Endothelial cell of umbilical vein (primary cell): ENCODE data around the gene TAGLN. TPM values are rescaled to one million over a fixed set of nuclear protein-coding genes. Genes with fewer than 3 reads are reported as not detected.

ENCODE experiments used
- BruUV-seq: library from RNA; stranded (reverse); fragments of 400-500 nt; replicated peaks from 2 replicates; lab custom pipeline; 2021; lab: Mats Ljungman, UMichigan
- CTCF ChIA-PET: fragments of 300-600, 350-600 bp; sonication (Branson Sonifier 250); formaldehyde crosslinking; loops from one replicate; lab custom pipeline; 2021; ENCODE audit warnings: antibody characterized with exemption, inconsistent platforms; lab: Charles Lee
- POLR2A ChIA-PET: fragments of 300-600, 350-600 bp; sonication (Branson Sonifier 250); formaldehyde crosslinking; loops from one replicate; lab custom pipeline; 2021; ENCODE audit warnings: antibody characterized with exemption, inconsistent platforms; lab: Charles Lee
- DNase-seq: peaks from one replicate; pipeline ENCODE4 v3.0.0-alpha.2; 2011; ENCODE audit warnings: low read depth, low spot score
- FAIRE-seq: peaks from 2 replicates; lab custom pipeline; 2011; peaks lifted over from hg19 to GRCh38; lab: Jason Lieb, UNC
- H2AFZ ChIP-seq: 2 replicates; pipeline ENCODE4 v1.6.0; 2012; ENCODE audit warnings: low read depth, low read length, control low read depth, inconsistent platforms
- H3K27ac ChIP-seq: 2 replicates; pipeline ENCODE4 v1.5.1; 2011; ENCODE audit warnings: low read depth, mild to moderate bottlenecking, control low read depth, low read length, moderate library complexity; ENCODE audit not compliant: insufficient read depth
- H3K27me3 ChIP-seq, 2 experiments: 2 replicates each; pipeline versions ENCODE4 v1.6.0 to v1.6.1; 2011; ENCODE audit warnings: low read length in 2 of 2, mixed read lengths in 1 of 2; ENCODE audit not compliant: control insufficient read depth in 2 of 2, insufficient read depth in 2 of 2
- H3K36me3 ChIP-seq, 2 experiments: 2 replicates in 1 of 2; 3 replicates in 1 of 2; pipeline ENCODE4 v1.5.1; 2011; ENCODE audit warnings: low read length in 2 of 2, mild to moderate bottlenecking in 1 of 2, moderate library complexity in 1 of 2; ENCODE audit not compliant: control insufficient read depth in 2 of 2, insufficient read depth in 2 of 2; ENCODE audit errors: extremely low read depth in 1 of 2
- H3K4me1 ChIP-seq: 3 replicates; pipeline ENCODE4 v1.5.1; 2011; ENCODE audit warnings: mild to moderate bottlenecking, low read length; ENCODE audit not compliant: control insufficient read depth, insufficient read depth; ENCODE audit errors: extremely low read depth
- H3K4me2 ChIP-seq: 2 replicates; pipeline ENCODE4 v1.6.1; 2011; ENCODE audit warnings: low read length, control low read depth, mixed read lengths; ENCODE audit not compliant: insufficient read depth
- H3K4me3 ChIP-seq, 3 experiments: fragments of 200-600 bp in 1 of 3; sonication (generic), shearing (Covaris generic) in 1 of 3; replicated peaks in 1 of 3; 2 replicates each; pipeline ENCODE4 v1.5.1; 2011 to 2016; ENCODE audit warnings: control low read depth in 3 of 3, low read length in 3 of 3, mild to moderate bottlenecking in 2 of 3, inconsistent platforms in 1 of 3, low read depth in 1 of 3, moderate library complexity in 1 of 3; ENCODE audit not compliant: insufficient read depth in 1 of 3
- H3K79me2 ChIP-seq: 2 replicates; pipeline ENCODE4 v1.6.0; 2012; ENCODE audit warnings: low read length, inconsistent platforms; ENCODE audit not compliant: control insufficient read depth, insufficient read depth
- H3K9ac ChIP-seq: replicated peaks from 2 replicates; pipeline ENCODE3; 2011; ENCODE audit warnings: low read length, control low read depth; ENCODE audit not compliant: insufficient read depth; ENCODE audit errors: extremely low read depth
- H3K9me1 ChIP-seq: replicated peaks from 3 replicates; pipeline ENCODE4 v1.6.0; 2011; ENCODE audit warnings: mild to moderate bottlenecking, low read length; ENCODE audit not compliant: control insufficient read depth, insufficient read depth; ENCODE audit errors: extremely low read depth
- H3K9me3 ChIP-seq: replicated peaks from 2 replicates; pipeline ENCODE4 v1.5.1; 2012; ENCODE audit warnings: low read length, inconsistent platforms; ENCODE audit not compliant: control insufficient read depth, insufficient read depth
- H4K20me1 ChIP-seq: replicated peaks from 2 replicates; pipeline ENCODE3; 2011; ENCODE audit warnings: mild to moderate bottlenecking, low read length; ENCODE audit not compliant: control insufficient read depth, insufficient read depth; ENCODE audit errors: extremely low read depth
- EZH2 ChIP-seq: IDR thresholded peaks from 2 replicates; pipeline ENCODE4 v1.6.1; 2012; ENCODE audit warnings: borderline replicate concordance, low read depth, mild to moderate bottlenecking, moderate library complexity, low read length, inconsistent platforms; ENCODE audit not compliant: severe bottlenecking
- FOS ChIP-seq: IDR thresholded peaks from 2 replicates; pipeline ENCODE4 v1.6.1; 2011; ENCODE audit warnings: mild to moderate bottlenecking, low read length, moderate library complexity, borderline replicate concordance; ENCODE audit not compliant: insufficient read depth
- GATA2 ChIP-seq: IDR thresholded peaks from 2 replicates; pipeline ENCODE4 v1.7.0; 2011; ENCODE audit warnings: low read depth, mild to moderate bottlenecking, moderate library complexity, mixed read lengths, low read length; ENCODE audit not compliant: insufficient read length, insufficient read depth
- JUN ChIP-seq: IDR thresholded peaks from 2 replicates; pipeline ENCODE4 v1.6.1; 2011; ENCODE audit warnings: borderline replicate concordance, low read depth; ENCODE audit not compliant: insufficient read length, insufficient read depth
- MYC ChIP-seq: IDR thresholded peaks from one replicate; pipeline ENCODE4 v1.6.1; 2011; ENCODE audit warnings: mild to moderate bottlenecking, low read depth, low read length
- POLR2A ChIP-seq: IDR thresholded peaks from 2 replicates; pipeline ENCODE4 v1.6.1; 2012; ENCODE audit warnings: low read depth, mild to moderate bottlenecking, control low read depth, low read length
- POLR2AphosphoS5 ChIP-seq: IDR thresholded peaks from 2 replicates; pipeline ENCODE4 v1.6.1; 2012; ENCODE audit warnings: low read depth, mild to moderate bottlenecking, control low read depth, low read length, moderate library complexity; ENCODE audit not compliant: insufficient read depth
- dilution Hi-C: fragments of 300-500 bp; cut with MboI; formaldehyde crosslinking; loops from one replicate; pipeline ENCODE4 v1.15.0; 2019; ENCODE audit warnings: low sequenced_read_pairs; ENCODE audit not compliant: extremely low pct_ligation_motif_present
- intact Hi-C: fragments of 100-400 bp; cut with micrococcal nuclease; formaldehyde crosslinking; loops from one replicate; pipeline ENCODE4 v1.10.0; 2022
- polyA plus RNA-seq, 4 experiments: library from polyadenylated mRNA; depleted of rRNA in 3 of 4; stranded (reverse) in 3 of 4; unstranded in 1 of 4; fragments of >200 nt; gene quantifications; 2 replicates each; pipeline versions ENCODE4 v1.2.1 to v1.2.3, GENCODE V29; 2011 to 2012; ENCODE audit warnings: missing spikeins in 1 of 4
- total RNA-seq: library from RNA; stranded (reverse); gene quantifications from 2 replicates; pipeline ENCODE4 v1.2.3, GENCODE V29; 2021
- TF ChIP-seq, protein P1 (sequence below): IDR thresholded peaks from 2 replicates; pipeline ENCODE4 v1.6.1; 2011; ENCODE audit not compliant: insufficient read depth, insufficient read length
- TF ChIP-seq, protein P2 (sequence below), 2 donors: IDR thresholded peaks; 1 replicate in 1 of 2; 2 replicates in 1 of 2; pipeline ENCODE4 v1.5.1; 2011; ENCODE audit warnings: low read length in 2 of 2, mild to moderate bottlenecking in 2 of 2, moderate library complexity in 2 of 2, control low read depth in 1 of 2, inconsistent platforms in 1 of 2, low read depth in 1 of 2; ENCODE audit not compliant: insufficient read depth in 1 of 2; ENCODE audit errors: extremely low read depth in 1 of 2

The TAGLN gene
- total and polyA plus RNA-seq, 2 donors (not counting 3 experiments of a cell fraction or from before 2014, with no cell fraction given) = 20.8 to 113 TPM

DNA sequence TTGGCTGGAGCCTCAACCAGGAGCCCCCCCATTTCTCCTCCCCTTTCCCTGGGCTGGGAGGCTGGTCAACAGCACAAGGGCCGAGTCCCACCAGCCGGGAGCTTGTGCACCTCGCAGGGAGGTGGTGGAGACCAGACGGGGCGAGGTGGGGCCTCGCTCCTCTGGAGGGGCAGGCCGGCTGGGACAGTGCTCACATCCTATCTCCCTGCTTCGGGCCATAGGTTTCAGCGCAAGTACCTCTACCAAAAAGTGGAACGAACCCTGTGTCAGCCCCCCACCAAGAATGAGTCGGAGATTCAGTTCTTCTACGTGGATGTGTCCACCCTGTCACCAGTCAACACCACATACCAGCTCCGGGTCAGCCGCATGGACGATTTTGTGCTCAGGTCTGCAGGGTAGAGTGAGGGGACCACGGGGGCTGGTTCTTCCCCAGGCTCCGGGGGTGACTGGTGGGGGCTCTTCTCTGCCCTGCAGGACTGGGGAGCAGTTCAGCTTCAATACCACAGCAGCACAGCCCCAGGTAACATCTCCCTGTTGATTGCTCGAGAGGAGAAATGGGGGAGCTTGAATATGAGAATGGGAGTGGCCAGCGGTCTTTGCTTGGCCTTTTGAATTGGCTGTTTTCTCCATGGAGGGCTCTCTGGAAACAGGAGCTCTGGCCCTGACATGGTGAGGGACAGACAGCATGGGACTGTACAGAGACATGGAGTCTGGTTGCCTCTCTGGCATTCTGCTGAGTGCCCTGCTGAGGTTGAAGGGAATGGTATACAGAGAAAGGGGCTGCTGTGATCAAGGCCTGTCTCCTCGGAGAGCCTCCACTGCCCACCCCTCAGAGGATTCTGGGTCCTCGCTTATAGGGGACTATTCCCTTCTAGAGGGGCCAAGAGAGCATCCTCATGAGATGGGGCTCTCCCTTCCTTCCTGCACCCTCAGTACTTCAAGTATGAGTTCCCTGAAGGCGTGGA is 17.3 kb upstream of the TAGLN start:
- no TSS peak for BruUV-seq
- POLR2A ChIA-PET = interaction anchor here (1.1 kb wide), 1 partner anchor 45 kb away, joined by 3 read pairs; no protein-coding TSS in a partner anchor
- intact Hi-C loops = loop anchor here (1.0 kb wide), 2 partner anchors 44 to 49 kb away; no protein-coding TSS in a partner anchor

More for the DNA sequence above, 17.3 kb upstream of the TAGLN start:
- dilution Hi-C loops = no loop called here
- H3K36me3 ChIP-seq = peaks cover 0 to 5% of the 10 kb centered on the region in 2 experiments
- no peak overlapping the region for H3K4me3 ChIP-seq
- CTCF ChIA-PET = interaction anchor here (0.9 to 5.8 kb wide), 12 partner anchors 9 to 302 kb away, joined by 3 to 90 read pairs (median 5); partner anchors contain the start of genes PAFAH1B2, PCSK7 and RNF214
- no peaks in the 10 kb centered on the region for H3K9me1 ChIP-seq
- no peaks in the 10 kb centered on the region for H3K27me3 ChIP-seq
- no peak overlapping the region for H3K27ac ChIP-seq
- no peak overlapping the region for H3K9ac ChIP-seq
- no peak overlapping the region for H3K4me2 ChIP-seq
- no peaks in the 10 kb centered on the region for H3K9me3 ChIP-seq
- DNase-seq (no peak), FAIRE-seq (no peak)
- no peak overlapping the region for H2AFZ ChIP-seq
- H4K20me1 ChIP-seq = no peaks in the 10 kb centered on the region
- H3K4me1 ChIP-seq = peaks cover 18% of the 10 kb centered on the region
- no peak for TF ChIP-seq GATA2
- TF ChIP-seq MYC = no peak
- TF ChIP-seq POLR2AphosphoS5 = no peak
- TF ChIP-seq, protein P1, sequence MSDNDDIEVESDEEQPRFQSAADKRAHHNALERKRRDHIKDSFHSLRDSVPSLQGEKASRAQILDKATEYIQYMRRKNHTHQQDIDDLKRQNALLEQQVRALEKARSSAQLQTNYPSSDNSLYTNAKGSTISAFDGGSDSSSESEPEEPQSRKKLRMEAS = no peak
- TF ChIP-seq JUN = no peak
- TF ChIP-seq FOS = no peak
- TF ChIP-seq EZH2 = no peak
- TF ChIP-seq, protein P2, sequence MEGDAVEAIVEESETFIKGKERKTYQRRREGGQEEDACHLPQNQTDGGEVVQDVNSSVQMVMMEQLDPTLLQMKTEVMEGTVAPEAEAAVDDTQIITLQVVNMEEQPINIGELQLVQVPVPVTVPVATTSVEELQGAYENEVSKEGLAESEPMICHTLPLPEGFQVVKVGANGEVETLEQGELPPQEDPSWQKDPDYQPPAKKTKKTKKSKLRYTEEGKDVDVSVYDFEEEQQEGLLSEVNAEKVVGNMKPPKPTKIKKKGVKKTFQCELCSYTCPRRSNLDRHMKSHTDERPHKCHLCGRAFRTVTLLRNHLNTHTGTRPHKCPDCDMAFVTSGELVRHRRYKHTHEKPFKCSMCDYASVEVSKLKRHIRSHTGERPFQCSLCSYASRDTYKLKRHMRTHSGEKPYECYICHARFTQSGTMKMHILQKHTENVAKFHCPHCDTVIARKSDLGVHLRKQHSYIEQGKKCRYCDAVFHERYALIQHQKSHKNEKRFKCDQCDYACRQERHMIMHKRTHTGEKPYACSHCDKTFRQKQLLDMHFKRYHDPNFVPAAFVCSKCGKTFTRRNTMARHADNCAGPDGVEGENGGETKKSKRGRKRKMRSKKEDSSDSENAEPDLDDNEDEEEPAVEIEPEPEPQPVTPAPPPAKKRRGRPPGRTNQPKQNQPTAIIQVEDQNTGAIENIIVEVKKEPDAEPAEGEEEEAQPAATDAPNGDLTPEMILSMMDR (IDR thresholded peaks at IDR 0.05; ENCODE audit: extremely low read depth in 1 of 2, insufficient read depth in 1 of 2, low read depth in 1 of 2, low read length in 2 of 2) = no peak
- no peak for TF ChIP-seq POLR2A
- no peaks in the 10 kb centered on the region for H3K79me2 ChIP-seq
